ENCODE data around the gene SBF2.
"Not testable (repeated sequence)": the region's sequence is repeated elsewhere in the genome, so short reads cannot be mapped to it uniquely, and the experiment has no call there.

Gene SBF2

DNA sequence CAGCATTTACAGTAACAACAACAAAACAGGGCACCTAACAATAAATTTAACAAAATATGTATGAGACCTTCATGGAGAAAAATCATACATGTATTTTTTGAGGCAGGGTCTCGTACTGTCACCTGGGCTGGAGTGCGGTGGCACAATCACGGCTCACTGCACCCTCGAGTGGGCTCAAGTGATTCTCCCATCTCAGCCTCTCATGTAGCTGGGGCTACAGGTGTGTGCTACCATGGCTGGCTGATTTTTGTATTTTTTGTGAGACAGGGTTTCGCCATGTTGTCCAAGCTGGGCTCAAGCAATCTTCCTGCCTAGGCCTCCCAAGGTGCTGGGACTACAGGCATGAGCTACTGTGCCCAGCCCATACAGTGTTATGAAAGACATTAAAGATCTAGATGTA is 352.0 kb downstream of the SBF2 start:
- DNase-seq (ENCODE audit: low read depth in 1 of 2, low spot score in 1 of 2), result no peak
- no peak overlapping the region for H3K27ac ChIP-seq (replicated peaks)
- TF ChIP-seq SPI1 (IDR thresholded peaks at IDR 0.05; ENCODE audit: borderline replicate concordance, low read depth), result no peak
- TF ChIP-seq, protein P1, sequence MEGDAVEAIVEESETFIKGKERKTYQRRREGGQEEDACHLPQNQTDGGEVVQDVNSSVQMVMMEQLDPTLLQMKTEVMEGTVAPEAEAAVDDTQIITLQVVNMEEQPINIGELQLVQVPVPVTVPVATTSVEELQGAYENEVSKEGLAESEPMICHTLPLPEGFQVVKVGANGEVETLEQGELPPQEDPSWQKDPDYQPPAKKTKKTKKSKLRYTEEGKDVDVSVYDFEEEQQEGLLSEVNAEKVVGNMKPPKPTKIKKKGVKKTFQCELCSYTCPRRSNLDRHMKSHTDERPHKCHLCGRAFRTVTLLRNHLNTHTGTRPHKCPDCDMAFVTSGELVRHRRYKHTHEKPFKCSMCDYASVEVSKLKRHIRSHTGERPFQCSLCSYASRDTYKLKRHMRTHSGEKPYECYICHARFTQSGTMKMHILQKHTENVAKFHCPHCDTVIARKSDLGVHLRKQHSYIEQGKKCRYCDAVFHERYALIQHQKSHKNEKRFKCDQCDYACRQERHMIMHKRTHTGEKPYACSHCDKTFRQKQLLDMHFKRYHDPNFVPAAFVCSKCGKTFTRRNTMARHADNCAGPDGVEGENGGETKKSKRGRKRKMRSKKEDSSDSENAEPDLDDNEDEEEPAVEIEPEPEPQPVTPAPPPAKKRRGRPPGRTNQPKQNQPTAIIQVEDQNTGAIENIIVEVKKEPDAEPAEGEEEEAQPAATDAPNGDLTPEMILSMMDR (IDR thresholded peaks at IDR 0.05; ENCODE audit: insufficient read depth, low read length), result no peak
- TF ChIP-seq POLR2AphosphoS5 (IDR thresholded peaks at IDR 0.05; ENCODE audit: low read depth), result no peak
- TF ChIP-seq, protein P2, sequence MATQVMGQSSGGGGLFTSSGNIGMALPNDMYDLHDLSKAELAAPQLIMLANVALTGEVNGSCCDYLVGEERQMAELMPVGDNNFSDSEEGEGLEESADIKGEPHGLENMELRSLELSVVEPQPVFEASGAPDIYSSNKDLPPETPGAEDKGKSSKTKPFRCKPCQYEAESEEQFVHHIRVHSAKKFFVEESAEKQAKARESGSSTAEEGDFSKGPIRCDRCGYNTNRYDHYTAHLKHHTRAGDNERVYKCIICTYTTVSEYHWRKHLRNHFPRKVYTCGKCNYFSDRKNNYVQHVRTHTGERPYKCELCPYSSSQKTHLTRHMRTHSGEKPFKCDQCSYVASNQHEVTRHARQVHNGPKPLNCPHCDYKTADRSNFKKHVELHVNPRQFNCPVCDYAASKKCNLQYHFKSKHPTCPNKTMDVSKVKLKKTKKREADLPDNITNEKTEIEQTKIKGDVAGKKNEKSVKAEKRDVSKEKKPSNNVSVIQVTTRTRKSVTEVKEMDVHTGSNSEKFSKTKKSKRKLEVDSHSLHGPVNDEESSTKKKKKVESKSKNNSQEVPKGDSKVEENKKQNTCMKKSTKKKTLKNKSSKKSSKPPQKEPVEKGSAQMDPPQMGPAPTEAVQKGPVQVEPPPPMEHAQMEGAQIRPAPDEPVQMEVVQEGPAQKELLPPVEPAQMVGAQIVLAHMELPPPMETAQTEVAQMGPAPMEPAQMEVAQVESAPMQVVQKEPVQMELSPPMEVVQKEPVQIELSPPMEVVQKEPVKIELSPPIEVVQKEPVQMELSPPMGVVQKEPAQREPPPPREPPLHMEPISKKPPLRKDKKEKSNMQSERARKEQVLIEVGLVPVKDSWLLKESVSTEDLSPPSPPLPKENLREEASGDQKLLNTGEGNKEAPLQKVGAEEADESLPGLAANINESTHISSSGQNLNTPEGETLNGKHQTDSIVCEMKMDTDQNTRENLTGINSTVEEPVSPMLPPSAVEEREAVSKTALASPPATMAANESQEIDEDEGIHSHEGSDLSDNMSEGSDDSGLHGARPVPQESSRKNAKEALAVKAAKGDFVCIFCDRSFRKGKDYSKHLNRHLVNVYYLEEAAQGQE (IDR thresholded peaks at IDR 0.05; ENCODE audit: insufficient replicate concordance, low read depth), result no peak
- TF ChIP-seq GABPA (IDR thresholded peaks at IDR 0.05; ENCODE audit: low read depth), result no peak
- no peak overlapping the region for H3K4me3 ChIP-seq (replicated peaks; ENCODE audit: insufficient read depth, low read length)
- no peaks in the 10 kb centered on the region for H3K27me3 ChIP-seq (ENCODE audit: insufficient read depth, poor library complexity, severe bottlenecking)

DNA sequence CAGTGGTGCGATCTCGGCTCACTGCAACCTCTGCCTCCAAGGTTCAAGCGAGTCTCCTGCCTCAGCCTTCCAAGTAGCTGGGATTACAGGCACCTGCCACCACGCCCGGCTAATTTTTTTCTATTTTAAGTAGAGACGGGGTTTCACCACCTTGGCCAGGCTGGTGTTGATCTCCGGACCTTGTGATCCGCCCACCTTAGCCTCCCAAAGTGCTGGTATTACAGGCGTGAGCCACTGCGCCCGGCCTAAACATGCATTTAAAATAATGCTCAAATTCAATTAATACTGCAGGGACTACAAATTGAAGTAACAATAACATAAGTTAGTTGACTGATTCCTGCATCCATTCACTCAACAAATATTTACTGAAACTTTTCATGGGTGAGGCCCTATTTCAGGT is 354.9 kb downstream of the SBF2 start:
- DNase-seq (ENCODE audit: low read depth in 1 of 2, low spot score in 1 of 2); H3K4me3 ChIP-seq (replicated peaks; ENCODE audit: insufficient read depth, low read length); H3K27ac ChIP-seq (replicated peaks); H3K27me3 ChIP-seq (ENCODE audit: insufficient read depth, poor library complexity, severe bottlenecking): not testable (repeated sequence)

DNA sequence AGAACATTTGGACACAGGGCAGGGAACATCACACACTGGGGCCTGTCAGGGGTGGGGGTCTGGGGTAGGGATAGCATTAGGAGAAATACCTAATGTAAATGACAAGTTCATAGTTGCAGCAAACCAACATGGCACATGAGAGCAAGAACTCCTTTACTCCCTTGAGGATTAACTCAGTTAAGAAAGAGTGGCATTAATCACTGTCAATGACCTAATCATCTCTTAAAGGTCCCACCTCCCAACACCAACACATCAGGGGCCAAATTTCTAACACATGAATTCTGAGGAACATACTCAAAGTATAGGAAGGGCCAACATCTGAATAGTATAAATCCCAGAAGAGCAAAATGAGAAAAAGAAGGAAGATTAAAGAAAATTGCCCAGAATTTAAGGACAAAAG is 357.3 kb downstream of the SBF2 start:
- no peaks in the 10 kb centered on the region for H3K27me3 ChIP-seq (ENCODE audit: insufficient read depth, poor library complexity, severe bottlenecking)
- no peak for DNase-seq (ENCODE audit: low read depth in 1 of 2, low spot score in 1 of 2)
- TF ChIP-seq, protein P1 (IDR thresholded peaks at IDR 0.05; ENCODE audit: insufficient read depth, low read length), result no peak
- TF ChIP-seq, protein P2 (IDR thresholded peaks at IDR 0.05; ENCODE audit: insufficient replicate concordance, low read depth), result no peak
- no peak for TF ChIP-seq SPI1 (IDR thresholded peaks at IDR 0.05; ENCODE audit: borderline replicate concordance, low read depth)
- no peak for TF ChIP-seq POLR2AphosphoS5 (IDR thresholded peaks at IDR 0.05; ENCODE audit: low read depth)
- no peak for TF ChIP-seq GABPA (IDR thresholded peaks at IDR 0.05; ENCODE audit: low read depth)
- H3K27ac ChIP-seq (replicated peaks), result no peak overlapping the region
- H3K4me3 ChIP-seq (replicated peaks; ENCODE audit: insufficient read depth, low read length), result no peak overlapping the region

DNA sequence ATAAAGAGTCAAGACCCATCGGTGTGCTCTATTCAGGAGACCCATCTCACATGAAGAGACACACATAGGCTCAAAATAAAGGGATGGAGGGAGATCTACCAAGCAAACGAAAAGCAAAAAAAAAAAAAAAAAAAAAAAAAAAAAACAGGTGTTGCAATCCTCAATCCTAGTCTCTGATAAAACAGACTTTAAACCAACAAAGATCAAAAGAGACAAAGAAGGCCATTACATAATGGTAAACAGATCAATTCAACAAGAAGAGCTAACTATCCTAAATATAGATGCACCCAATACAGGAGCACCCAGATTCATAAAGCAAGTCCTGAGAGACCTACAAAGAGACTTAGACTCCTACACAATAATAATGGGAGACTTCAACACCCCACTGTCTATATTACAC is 361.2 kb downstream of the SBF2 start:
- not testable (repeated sequence) for H3K4me3 ChIP-seq (replicated peaks; ENCODE audit: insufficient read depth, low read length); DNase-seq (ENCODE audit: low read depth in 1 of 2, low spot score in 1 of 2)

DNA sequence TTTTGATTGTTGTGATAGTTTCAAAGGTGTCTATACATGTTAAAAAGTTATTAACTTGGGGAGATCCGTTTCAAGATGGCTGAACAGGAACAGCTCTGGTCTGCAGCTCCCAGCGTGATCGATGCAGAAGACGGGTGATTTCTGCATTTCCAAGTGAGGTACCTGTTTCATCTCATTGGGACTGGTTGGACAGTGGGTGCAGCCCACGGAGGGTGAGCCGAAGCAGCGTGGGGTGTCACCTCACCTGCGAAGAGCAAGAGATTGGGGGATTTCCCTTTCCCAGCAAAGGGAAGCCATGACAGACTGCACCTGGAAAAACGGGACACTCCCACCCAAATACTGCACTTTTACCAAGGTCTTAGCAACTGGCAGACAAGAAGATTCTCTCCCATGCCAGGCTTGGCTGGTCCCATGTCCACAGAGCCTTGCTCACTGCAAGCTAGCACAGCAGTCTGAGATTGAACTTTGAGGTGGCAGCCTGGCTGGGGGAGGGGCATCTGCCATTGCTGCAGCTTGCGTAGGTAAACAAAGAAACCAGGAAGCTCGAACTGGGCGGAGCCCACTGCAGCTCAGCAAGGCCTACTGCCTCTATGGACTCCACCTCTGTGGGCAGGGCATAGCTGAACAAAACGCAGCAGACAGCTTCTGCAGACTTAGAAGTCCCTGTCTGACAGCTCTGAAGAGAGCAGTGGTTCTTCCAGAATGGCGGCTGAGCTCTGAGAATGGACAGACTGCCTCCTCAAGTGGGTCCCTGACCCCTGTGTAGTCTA is 363.3 kb downstream of the SBF2 start:
- not testable (repeated sequence) for H3K27ac ChIP-seq (replicated peaks); H3K27me3 ChIP-seq (ENCODE audit: insufficient read depth, poor library complexity, severe bottlenecking); DNase-seq (ENCODE audit: low read depth in 1 of 2, low spot score in 1 of 2); H3K4me3 ChIP-seq (replicated peaks; ENCODE audit: insufficient read depth, low read length)

More for the DNA sequence above, 361.2 kb downstream of the SBF2 start:
- not testable (repeated sequence) for H3K27me3 ChIP-seq (ENCODE audit: insufficient read depth, poor library complexity, severe bottlenecking); H3K27ac ChIP-seq (replicated peaks)
